Measurements from ENCODE around the gene HLA-DPA1.
"Not testable (repeated sequence)": the region's sequence is repeated elsewhere in the genome, so short reads cannot be mapped to it uniquely, and the experiment has no call there.

The HLA-DPA1 gene

GRCh38 chr6:33088258-33088930 is 14.9 kb upstream of the HLA-DPA1 start:
- no peak for DNase-seq

DNA sequence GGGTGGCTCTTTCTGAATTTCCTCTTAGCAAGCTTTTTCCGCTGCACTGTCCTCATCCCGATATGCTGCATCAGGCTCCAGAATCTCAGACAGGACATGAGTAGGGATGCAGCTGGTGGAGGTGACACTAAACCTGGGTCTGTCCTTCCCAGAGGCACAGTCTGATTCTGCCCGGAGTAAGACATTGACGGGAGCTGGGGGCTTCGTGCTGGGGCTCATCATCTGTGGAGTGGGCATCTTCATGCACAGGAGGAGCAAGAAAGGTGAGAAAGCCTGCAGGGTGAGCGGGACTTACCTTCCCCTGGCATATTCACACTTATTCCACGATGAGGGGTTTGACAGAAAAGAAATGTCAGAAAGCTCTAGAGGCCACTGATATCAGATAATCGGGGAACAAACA is 12.2 kb upstream of the HLA-DPA1 start:
- no peak for DNase-seq

- peak; percentile 20 for DNase-seq
Observed at GRCh38 chr6:33082702-33083101, 9.3 kb upstream of the HLA-DPA1 start.

DNA sequence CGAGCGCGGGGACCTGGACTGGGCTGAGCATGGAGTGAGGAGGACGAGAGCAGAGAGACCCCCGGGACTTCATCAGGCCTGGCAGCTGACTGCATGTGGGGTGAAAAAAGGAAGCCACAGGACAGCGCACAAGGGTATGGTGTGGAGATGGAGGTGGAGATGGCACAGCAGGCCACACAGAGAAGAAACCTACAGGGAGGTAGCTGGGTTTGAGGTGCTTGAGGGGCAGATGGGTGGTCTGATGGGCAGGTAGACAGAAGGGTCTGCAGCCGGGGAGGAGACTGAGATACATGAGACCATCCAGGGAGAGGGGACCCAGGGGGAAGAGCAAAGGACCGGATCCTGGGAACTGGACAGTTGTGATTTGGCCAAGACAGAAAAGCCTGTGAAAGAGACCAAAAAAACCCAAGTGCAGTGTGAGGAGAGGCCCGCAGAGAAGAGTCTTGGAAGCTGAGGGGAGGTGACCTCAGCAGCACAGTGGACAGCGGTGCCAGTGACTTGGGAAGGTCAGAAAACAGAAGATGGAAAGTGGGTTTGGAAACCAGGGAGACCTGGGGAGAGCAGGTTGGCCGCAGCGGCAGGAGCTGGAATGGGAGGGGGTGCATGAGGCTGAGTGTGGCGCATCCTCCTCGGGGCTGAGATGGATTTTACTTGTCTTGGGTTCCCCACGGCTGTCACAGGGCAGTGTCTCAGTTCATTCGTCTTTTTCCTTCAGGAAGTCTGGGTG is 7.8 kb upstream of the HLA-DPA1 start:
- DNase-seq: no peak

- no peak for DNase-seq
Observed at GRCh38 chr6:33080127-33081089, 7.0 kb upstream of the HLA-DPA1 start.

DNA sequence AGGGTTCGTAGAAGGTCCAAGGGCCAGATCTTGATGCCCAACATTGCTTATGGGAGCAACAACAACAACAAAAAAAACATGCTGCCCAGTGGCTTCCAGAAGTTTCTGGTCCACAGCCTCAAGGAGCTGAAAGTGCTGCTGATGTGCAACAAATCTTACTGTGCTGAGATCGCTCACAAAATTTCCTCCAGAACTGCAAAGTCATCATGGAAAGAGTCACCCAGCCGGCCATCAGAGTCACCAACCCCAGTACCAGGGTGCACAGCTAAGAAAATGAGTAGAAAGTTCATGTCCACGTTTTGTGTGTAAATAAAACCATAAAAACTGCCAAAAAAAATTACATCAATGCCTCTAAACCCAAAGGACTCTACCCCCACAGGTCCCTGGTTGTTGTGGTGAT is 6.1 kb upstream of the HLA-DPA1 start:
- no peak for DNase-seq

DNA sequence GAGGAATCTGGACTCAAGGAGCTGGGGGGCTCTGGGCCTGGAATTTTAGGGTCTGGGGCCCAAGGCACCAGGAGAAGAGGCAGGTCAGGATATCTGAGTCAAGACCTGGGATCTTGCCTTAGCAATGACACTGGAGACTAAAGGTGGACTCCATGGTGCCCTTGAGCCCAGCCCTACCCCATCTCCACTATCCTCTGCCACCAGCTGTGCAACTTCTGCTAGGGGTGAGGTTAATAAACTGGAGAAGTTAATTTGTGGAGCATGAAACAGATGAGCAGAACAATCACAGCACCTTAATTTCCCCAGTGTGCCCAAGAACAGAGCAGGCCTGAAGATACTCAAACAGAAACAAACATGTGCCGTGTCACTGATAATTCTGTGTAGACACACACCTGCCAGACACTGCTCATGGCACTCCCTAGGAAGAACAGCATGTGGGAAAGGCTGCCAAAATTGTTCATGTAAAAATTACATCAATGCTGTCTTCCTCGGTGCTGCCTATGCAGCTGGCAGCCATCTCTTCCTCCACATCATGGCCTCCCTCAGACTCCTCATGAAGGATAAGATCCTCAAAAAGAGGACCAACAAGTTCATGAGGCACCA is 5.6 kb upstream of the HLA-DPA1 start:
- DNase-seq: no peak

DNA sequence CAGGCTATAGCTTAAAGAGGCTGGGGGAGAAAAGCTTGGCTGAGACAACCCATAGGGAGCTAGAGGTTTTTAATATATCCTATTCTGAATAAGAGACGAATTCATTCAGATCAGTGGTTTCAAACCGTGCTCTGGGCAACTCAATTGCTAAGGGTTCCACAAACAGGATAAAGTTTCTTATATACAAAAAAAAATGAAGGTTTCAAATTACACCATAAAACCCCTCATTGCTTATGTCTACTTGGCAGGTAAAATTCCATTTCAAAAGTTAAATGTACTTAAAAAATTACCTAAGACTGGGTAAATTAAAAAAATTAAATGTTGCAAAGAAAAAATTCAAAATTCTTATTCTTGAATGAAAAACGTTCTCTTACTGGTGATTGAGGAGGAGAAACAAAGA is 5.0 kb upstream of the HLA-DPA1 start:
- DNase-seq: no peak

DNA sequence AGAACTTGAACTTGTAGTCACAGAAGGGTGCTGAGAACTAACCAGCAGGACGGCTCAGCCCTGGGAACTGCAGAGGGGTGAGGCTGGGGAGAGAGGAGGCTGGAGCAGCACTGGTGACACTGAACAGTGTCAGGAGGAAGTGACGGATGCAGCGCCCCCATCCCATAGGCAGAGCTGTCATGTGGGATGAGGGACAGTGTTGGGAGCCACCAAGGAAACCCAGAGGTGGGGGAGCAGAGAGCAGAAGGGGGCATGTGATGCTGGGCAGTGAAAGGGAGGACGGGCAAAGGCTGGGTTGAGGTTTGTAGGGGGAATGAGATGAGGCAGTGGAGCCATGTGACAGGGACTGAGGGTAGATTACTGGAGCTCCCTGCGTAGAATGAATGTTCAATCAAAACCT is 4.5 kb upstream of the HLA-DPA1 start:
- no peak for DNase-seq

- DNase-seq: no peak
Observed at GRCh38 chr6:33076406-33076934, 3.0 kb upstream of the HLA-DPA1 start.

DNA sequence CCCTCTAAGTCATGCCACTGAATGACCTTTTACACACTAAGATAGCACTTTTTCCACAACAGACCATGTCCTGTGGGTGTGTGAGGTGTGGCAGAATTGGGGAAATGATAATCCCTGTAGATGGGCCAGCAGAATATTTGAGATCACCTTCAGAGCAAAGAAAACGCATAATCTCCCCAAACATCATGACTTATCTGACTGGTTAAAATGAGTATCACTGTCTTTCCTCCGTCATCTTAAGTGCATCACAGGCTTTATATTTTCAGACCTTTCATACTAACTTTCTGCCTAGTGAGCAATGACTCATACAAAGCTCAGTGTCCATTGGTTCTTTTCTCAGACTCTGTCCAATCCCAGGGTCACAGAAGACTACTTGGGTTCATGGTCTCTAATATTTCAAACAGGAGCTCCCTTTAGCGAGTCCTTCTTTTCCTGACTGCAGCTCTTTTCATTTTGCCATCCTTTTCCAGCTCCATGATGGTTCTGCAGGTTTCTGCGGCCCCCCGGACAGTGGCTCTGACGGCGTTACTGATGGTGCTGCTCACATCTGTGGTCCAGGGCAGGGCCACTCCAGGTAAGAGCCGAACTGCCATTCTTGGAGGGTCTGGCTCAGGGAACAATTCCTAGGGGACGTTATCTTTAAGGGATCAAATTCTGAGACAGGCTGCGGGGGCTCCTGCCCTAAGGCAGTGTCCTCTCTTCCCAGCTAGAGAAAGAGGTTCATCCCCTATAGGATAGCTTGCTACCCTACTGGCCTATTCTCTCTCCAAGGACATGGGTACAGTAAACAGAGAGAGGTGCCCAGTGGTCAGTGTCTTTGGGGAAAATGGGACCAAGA is 2.3 kb upstream of the HLA-DPA1 start, which contains the start of gene HLA-DPB1:
TSS of gene HLA-DPB1 (plus strand) at position 423 of the 838 bp plus-strand sequence. CDS start at position 475, 52 bp downstream.
- peak; percentile 86 for DNase-seq

GRCh38 chr6:33075208-33075567 is 1.7 kb upstream of the HLA-DPA1 start:
- no peak for DNase-seq

DNA sequence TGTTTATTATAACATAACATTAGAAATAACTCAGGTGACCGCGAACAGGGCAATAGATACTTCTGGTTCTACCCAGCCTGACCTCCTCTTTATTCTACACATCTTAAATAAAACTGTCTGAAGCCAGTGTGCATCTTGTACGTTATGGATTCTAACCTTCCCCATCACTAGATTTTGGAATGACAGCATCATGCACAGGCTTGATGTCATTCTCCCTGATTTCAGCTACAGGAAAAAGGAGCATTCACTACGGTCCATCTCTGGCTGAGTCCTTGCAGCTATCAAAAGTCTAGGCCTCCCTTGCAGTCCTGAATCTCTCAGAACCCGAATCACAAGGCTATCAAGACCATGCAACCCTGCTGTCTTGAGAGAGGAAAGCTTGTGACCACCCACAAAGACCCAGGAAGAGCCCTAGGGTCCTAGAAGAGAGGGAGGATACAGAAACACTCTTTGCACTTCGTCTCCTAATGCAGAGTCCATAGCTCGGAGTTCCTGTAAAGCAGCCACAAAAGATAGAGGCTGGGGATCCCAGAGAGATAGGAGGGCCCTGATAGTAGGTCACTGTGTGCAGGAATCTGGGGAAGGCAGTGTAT is 845 bp downstream of the HLA-DPA1 start:
- DNase-seq: no peak

- DNase-seq: no peak
Observed at GRCh38 chr6:33071569-33071968, 1.9 kb downstream of the HLA-DPA1 start.

GRCh38 chr6:33070909-33071308 is 2.5 kb downstream of the HLA-DPA1 start:
- DNase-seq: no peak

DNA sequence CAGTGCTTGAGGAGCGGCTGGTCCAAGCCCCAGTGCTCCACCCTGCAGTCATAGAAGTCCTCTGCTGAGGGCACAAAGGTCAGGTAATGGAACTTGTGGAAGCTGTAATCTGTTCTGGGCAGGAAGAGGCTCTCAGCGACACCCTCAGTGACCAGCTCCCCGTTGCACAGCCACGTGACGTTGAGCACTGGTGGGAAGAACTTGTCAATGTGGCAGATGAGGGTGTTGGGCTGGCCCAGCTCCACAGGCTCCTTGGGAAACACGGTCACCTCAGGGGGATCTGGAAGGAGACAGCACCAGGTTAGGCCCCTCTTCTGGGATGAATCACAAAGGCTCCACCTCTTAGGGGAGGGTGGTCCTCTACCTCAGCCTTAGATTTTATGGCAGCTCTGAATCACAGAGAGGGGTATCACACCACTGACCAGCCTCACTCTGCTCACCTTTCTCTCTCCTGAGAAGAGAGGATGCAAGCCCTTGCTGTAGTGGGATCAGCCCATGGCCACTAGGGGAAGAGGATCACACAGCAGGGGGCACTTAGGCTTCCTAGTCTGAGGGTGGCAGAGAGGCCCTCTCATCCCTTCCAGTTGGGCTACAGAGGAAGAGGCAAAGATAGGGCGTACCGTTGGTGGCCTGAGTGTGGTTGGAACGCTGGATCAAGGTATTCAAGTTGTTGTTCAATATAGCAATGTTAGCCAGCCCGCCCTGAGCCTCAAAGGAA is 4.3 kb downstream of the HLA-DPA1 start:
- DNase-seq: no peak

DNA sequence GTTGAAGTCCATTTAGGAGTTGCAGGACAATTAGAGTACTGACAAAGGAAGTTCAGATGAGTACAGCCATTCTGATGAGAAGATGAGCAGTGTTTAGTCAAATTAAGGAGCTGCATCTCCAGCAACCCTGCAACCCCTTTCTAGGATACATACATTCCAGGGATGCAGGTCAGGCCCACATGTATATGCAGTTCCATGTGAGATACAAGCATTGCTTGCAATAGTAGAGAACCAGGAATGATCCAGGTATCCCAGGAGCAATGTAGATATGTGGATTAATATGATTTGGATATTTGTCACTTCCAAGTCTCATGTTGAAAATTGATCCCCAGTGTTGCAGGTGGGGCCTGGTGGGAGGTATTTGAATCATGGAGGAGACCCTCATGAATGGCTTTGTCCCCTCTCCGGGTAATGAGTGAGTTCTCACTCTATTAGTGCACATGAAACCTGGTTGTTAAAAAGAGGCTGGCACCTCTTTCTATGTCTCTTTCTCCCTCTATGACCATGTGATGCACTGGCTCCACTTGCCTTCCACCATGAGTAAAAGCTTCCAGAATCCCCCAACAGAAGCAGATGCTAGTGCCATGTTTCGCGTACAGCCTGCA is 6.4 kb downstream of the HLA-DPA1 start:
- no peak for DNase-seq

GRCh38 chr6:33065312-33065711 is 8.1 kb downstream of the HLA-DPA1 start:
- DNase-seq: no peak

- DNase-seq: no peak
Observed at GRCh38 chr6:33064723-33065122, 8.7 kb downstream of the HLA-DPA1 start.

DNA sequence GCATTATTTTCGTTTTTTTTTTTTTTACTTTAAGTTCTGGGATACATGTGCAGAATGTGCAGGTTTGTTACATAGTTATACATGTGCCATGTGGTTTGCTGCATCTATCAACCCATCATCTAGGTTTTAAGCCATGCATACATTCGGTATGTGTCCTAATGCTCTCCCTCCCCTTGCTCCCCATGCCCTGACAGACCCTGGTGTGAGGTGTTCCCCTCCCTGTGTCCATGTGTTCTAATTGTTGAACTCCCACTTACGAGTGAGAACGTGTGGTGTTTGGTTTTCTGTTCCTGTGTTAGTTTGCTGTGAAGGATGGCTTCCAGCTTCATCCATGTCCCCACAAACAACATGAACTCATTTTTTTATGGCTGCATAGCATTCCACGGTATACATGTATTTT is 10.0 kb downstream of the HLA-DPA1 start:
- not testable (repeated sequence) for DNase-seq

Data from activated CD4-positive, alpha-beta T cell treated with anti-CD3 and anti-CD28 coated beads, Interleukin-2, amount 50 U/mL, for 16 hours (primary cell).